HL-60 (cell line): ENCODE measurements around the gene ATP2B2.

Experiments used
- POLR2AphosphoS5 ChIP-seq: IDR thresholded peaks from 2 replicates; pipeline ENCODE4 v1.6.1; 2012; ENCODE audit warnings: low read depth
- TF ChIP-seq, protein P1 (sequence below): IDR thresholded peaks from one replicate; pipeline ENCODE4 v1.5.1; 2011; ENCODE audit warnings: low read length, control low read depth, inconsistent platforms; ENCODE audit not compliant: insufficient read depth
- TF ChIP-seq, protein P2 (sequence below): IDR thresholded peaks from 2 replicates; pipeline ENCODE4 v1.6.1; 2012; ENCODE audit warnings: low read depth; ENCODE audit not compliant: insufficient replicate concordance

DNA sequence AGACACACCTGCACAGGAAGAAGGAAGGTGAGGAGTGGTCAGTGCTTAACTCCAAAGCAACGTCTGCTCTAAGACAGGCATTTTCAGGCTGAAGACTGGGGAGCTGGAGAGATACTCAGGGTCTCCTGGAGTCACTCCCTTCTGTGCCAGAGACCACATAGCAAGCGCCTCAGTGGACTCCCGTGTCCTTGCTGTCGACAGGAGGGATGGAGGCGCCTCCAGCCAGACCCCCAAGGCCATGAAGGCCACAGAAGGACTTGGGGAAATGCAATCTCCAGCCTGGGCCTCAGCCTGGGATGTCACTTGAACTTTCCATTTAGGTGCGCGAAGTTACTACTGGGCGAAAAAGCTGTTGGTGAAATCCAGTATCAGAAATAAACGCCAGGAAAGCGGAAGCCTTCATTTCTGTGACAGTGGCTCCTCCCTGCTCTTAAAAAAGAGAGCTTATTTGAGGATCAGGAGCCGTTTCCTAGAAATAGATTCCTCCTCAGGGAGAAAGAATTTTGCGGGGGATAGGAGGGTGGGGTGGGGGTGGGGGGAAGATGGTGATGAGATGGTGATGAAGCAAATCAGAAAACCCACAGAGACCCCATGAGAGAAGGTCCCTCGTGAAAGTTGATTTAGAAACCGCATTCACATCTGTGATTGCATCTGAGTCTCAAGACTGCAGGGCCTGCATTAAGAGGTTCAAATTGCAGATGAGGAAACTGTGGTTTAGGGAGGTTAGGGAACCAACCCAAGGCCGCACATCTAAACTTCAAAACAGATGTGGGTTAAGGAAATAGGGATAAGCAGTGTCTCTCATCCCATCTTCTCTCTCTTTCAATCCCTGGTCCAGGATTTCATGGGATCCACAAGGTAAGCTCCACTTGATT lies 78.8 kb downstream of the ATP2B2 start:
- TF ChIP-seq, protein P1, sequence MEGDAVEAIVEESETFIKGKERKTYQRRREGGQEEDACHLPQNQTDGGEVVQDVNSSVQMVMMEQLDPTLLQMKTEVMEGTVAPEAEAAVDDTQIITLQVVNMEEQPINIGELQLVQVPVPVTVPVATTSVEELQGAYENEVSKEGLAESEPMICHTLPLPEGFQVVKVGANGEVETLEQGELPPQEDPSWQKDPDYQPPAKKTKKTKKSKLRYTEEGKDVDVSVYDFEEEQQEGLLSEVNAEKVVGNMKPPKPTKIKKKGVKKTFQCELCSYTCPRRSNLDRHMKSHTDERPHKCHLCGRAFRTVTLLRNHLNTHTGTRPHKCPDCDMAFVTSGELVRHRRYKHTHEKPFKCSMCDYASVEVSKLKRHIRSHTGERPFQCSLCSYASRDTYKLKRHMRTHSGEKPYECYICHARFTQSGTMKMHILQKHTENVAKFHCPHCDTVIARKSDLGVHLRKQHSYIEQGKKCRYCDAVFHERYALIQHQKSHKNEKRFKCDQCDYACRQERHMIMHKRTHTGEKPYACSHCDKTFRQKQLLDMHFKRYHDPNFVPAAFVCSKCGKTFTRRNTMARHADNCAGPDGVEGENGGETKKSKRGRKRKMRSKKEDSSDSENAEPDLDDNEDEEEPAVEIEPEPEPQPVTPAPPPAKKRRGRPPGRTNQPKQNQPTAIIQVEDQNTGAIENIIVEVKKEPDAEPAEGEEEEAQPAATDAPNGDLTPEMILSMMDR: no peak
- TF ChIP-seq, protein P2, sequence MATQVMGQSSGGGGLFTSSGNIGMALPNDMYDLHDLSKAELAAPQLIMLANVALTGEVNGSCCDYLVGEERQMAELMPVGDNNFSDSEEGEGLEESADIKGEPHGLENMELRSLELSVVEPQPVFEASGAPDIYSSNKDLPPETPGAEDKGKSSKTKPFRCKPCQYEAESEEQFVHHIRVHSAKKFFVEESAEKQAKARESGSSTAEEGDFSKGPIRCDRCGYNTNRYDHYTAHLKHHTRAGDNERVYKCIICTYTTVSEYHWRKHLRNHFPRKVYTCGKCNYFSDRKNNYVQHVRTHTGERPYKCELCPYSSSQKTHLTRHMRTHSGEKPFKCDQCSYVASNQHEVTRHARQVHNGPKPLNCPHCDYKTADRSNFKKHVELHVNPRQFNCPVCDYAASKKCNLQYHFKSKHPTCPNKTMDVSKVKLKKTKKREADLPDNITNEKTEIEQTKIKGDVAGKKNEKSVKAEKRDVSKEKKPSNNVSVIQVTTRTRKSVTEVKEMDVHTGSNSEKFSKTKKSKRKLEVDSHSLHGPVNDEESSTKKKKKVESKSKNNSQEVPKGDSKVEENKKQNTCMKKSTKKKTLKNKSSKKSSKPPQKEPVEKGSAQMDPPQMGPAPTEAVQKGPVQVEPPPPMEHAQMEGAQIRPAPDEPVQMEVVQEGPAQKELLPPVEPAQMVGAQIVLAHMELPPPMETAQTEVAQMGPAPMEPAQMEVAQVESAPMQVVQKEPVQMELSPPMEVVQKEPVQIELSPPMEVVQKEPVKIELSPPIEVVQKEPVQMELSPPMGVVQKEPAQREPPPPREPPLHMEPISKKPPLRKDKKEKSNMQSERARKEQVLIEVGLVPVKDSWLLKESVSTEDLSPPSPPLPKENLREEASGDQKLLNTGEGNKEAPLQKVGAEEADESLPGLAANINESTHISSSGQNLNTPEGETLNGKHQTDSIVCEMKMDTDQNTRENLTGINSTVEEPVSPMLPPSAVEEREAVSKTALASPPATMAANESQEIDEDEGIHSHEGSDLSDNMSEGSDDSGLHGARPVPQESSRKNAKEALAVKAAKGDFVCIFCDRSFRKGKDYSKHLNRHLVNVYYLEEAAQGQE: no peak
- TF ChIP-seq POLR2AphosphoS5: no peak
